H1 (cell line): ENCODE measurements around the gene SPHKAP. TPM values are rescaled to one million over a fixed set of nuclear protein-coding genes. Genes with fewer than 3 reads are reported as not detected.

Experiments
- CTCF ChIA-PET: fragments of 300-600 bp; sonication (Branson Sonifier 250); formaldehyde crosslinking; loops from one replicate; lab custom pipeline; 2021; ENCODE audit not compliant: partially characterized antibody; lab: Charles Lee
- POLR2A ChIA-PET: fragments of 300-600 bp; sonication (Branson Sonifier 250); formaldehyde crosslinking; loops from one replicate; lab custom pipeline; 2021; ENCODE audit warnings: inconsistent platforms; ENCODE audit not compliant: partially characterized antibody; lab: Charles Lee
- DNase-seq, 2 experiments: peaks; one replicate each; pipeline versions ENCODE4 v3.0.0 to v3.0.0-alpha.2; 2010 to 2022; ENCODE audit warnings: low spot score in 2 of 2, low read depth in 1 of 2, mixed read lengths in 1 of 2
- FAIRE-seq: peaks from 2 replicates; lab custom pipeline; 2011; peaks lifted over from hg19 to GRCh38; lab: Jason Lieb, UNC
- H2AFZ ChIP-seq: 2 replicates; pipeline ENCODE4 v1.8.1; 2012; ENCODE audit warnings: low read length, inconsistent platforms
- H2AK5ac ChIP-seq: 2 replicates; pipeline ENCODE4 v1.6.1; 2013; ENCODE audit warnings: low read depth, low read length
- H2BK120ac ChIP-seq: replicated peaks from 2 replicates; pipeline ENCODE3; 2013; ENCODE audit warnings: low read depth, low read length, inconsistent platforms
- H2BK12ac ChIP-seq: 2 replicates; pipeline ENCODE4 v1.6.1; 2013; ENCODE audit warnings: low read depth, low read length
- H2BK15ac ChIP-seq: 2 replicates; pipeline ENCODE4 v1.6.1; 2013; ENCODE audit warnings: low read length
- H2BK20ac ChIP-seq: 2 replicates; pipeline ENCODE4 v1.6.1; 2013; ENCODE audit warnings: low read length
- H2BK5ac ChIP-seq: 2 replicates; pipeline ENCODE4 v1.6.1; 2013; ENCODE audit warnings: low read depth, low read length
- H3K14ac ChIP-seq: 2 replicates; pipeline ENCODE4 v1.6.1; 2013; ENCODE audit warnings: inconsistent platforms; ENCODE audit not compliant: insufficient read length
- H3K18ac ChIP-seq: 2 replicates; pipeline ENCODE4 v1.6.1; 2013; ENCODE audit warnings: low read length; ENCODE audit errors: extremely low read depth
- H3K23ac ChIP-seq: 2 replicates; pipeline ENCODE4 v1.6.1; 2013; ENCODE audit warnings: inconsistent platforms; ENCODE audit not compliant: insufficient read length
- H3K23me2 ChIP-seq: 2 replicates; pipeline ENCODE4 v1.6.1; 2013; ENCODE audit warnings: low read depth, low read length
- H3K27ac ChIP-seq: 2 replicates; pipeline ENCODE4 v1.6.1; 2011; ENCODE audit warnings: low read depth, low read length, inconsistent platforms
- H3K27me3 ChIP-seq, 4 experiments: replicated peaks in 1 of 4; 1 replicate in 1 of 4; 2 replicates in 3 of 4; pipeline versions ENCODE4 v1.6.1 to v1.8.1; 2011 to 2013; ENCODE audit warnings: low read length in 3 of 4, mild to moderate bottlenecking in 3 of 4, inconsistent platforms in 2 of 4, mixed read lengths in 2 of 4, moderate library complexity in 1 of 4; ENCODE audit not compliant: control insufficient read depth in 3 of 4, insufficient read depth in 3 of 4; ENCODE audit errors: extremely low read depth in 1 of 4
- H3K36me3 ChIP-seq, 4 experiments: 2 replicates each; pipeline versions ENCODE4 v1.6.1 to v1.8.1; 2011 to 2013; ENCODE audit warnings: mild to moderate bottlenecking in 4 of 4, low read length in 3 of 4, moderate library complexity in 2 of 4, control low read depth in 1 of 4, inconsistent platforms in 1 of 4; ENCODE audit not compliant: insufficient read depth in 4 of 4, control insufficient read depth in 2 of 4
- H3K4ac ChIP-seq: replicated peaks from 2 replicates; pipeline ENCODE3; 2013; ENCODE audit warnings: low read length, low read depth, mixed read lengths, inconsistent platforms; ENCODE audit not compliant: insufficient read length
- H3K4me1 ChIP-seq, 4 experiments: replicated peaks in 1 of 4; 1 replicate in 1 of 4; 2 replicates in 3 of 4; pipeline versions ENCODE4 v1.6.1 to v1.8.1; 2011 to 2013; ENCODE audit warnings: low read length in 3 of 4, inconsistent platforms in 2 of 4, mixed read lengths in 1 of 4; ENCODE audit not compliant: insufficient read depth in 4 of 4, control insufficient read depth in 3 of 4
- H3K4me2 ChIP-seq, 2 experiments: 2 replicates each; pipeline versions ENCODE4 v1.6.1 to v1.8.1; 2011 to 2013; ENCODE audit warnings: low read depth in 2 of 2, low read length in 2 of 2, control low read depth in 1 of 2, inconsistent platforms in 1 of 2, mild to moderate bottlenecking in 1 of 2; ENCODE audit not compliant: insufficient read depth in 1 of 2
- H3K4me3 ChIP-seq, 4 experiments: fragments of 200-600, 300-600 bp in 1 of 4; sonication (generic), shearing (Covaris generic), sonication (Bioruptor Twin) in 1 of 4; 2 replicates each; pipeline versions ENCODE4 v1.5.1 to v1.8.1; 2011 to 2016; ENCODE audit warnings: low read length in 4 of 4, low read depth in 3 of 4, control low read depth in 2 of 4, inconsistent platforms in 2 of 4, mild to moderate bottlenecking in 2 of 4, mixed read lengths in 1 of 4, moderate library complexity in 1 of 4; ENCODE audit not compliant: insufficient read depth in 2 of 4; ENCODE audit errors: extremely low read depth in 1 of 4
- H3K56ac ChIP-seq: replicated peaks from 2 replicates; pipeline ENCODE3; 2013; ENCODE audit warnings: low read depth, mild to moderate bottlenecking, mixed read lengths, low read length, inconsistent platforms; ENCODE audit not compliant: insufficient read length
- H3K79me1 ChIP-seq: 2 replicates; pipeline ENCODE4 v1.6.1; 2013; ENCODE audit warnings: low read depth, low read length, control low read depth
- H3K79me2 ChIP-seq, 2 experiments: 2 replicates each; pipeline versions ENCODE4 v1.6.1 to v1.8.1; 2012 to 2013; ENCODE audit warnings: low read length in 2 of 2, mild to moderate bottlenecking in 2 of 2, inconsistent platforms in 1 of 2; ENCODE audit not compliant: insufficient read depth in 2 of 2, control insufficient read depth in 1 of 2
- H3K9ac ChIP-seq, 4 experiments: replicated peaks in 1 of 4; 1 replicate in 1 of 4; 2 replicates in 3 of 4; pipeline versions ENCODE4 v1.6.1 to v1.8.1; 2011 to 2013; ENCODE audit warnings: low read depth in 3 of 4, low read length in 3 of 4, control low read depth in 2 of 4, mild to moderate bottlenecking in 2 of 4, moderate library complexity in 2 of 4, inconsistent platforms in 1 of 4; ENCODE audit errors: extremely low read depth in 1 of 4
- H3K9me3 ChIP-seq, 2 experiments: 2 replicates each; pipeline versions ENCODE4 v1.6.1 to v1.8.1; 2012 to 2013; ENCODE audit warnings: mild to moderate bottlenecking in 2 of 2, moderate library complexity in 2 of 2, control low read depth in 1 of 2, inconsistent platforms in 1 of 2, low read depth in 1 of 2, low read length in 1 of 2, mixed read lengths in 1 of 2; ENCODE audit not compliant: insufficient read depth in 2 of 2
- H4K20me1 ChIP-seq, 2 experiments: replicated peaks in 1 of 2; 2 replicates each; pipeline versions ENCODE3 to v1.8.1; 2011 to 2013; ENCODE audit warnings: inconsistent platforms in 2 of 2, low read length in 2 of 2, mild to moderate bottlenecking in 1 of 2; ENCODE audit not compliant: insufficient read depth in 2 of 2, control insufficient read depth in 1 of 2
- H4K5ac ChIP-seq: 2 replicates; pipeline ENCODE4 v1.6.1; 2013; ENCODE audit warnings: low read length, low read depth, mixed read lengths, inconsistent platforms; ENCODE audit not compliant: insufficient read length
- H4K8ac ChIP-seq: 2 replicates; pipeline ENCODE4 v1.8.0; 2013; ENCODE audit warnings: mild to moderate bottlenecking, moderate library complexity, low read length, inconsistent platforms; ENCODE audit not compliant: insufficient read depth; ENCODE audit errors: extremely low read depth
- H4K91ac ChIP-seq: replicated peaks from 2 replicates; pipeline ENCODE3; 2013; ENCODE audit warnings: low read length, mixed read lengths, inconsistent platforms; ENCODE audit not compliant: insufficient read length
- CBX8 ChIP-seq: fragments of 300-800, 300-1000 bp; sonication (generic); IDR thresholded peaks from 2 replicates; pipeline ENCODE4 v1.7.1; 2016; ENCODE audit warnings: low read depth, low read length, borderline replicate concordance
- CEBPB ChIP-seq: IDR thresholded peaks from 2 replicates; pipeline ENCODE4 v1.6.1; 2012; ENCODE audit warnings: low read depth, low read length
- SP2 ChIP-seq: IDR thresholded peaks from 2 replicates; pipeline ENCODE4 v1.6.1; 2012; ENCODE audit warnings: mild to moderate bottlenecking, low read length, inconsistent platforms
- WGBS, 2 experiments: shearing (Covaris generic) in 1 of 2; methylation state at CpG; one replicate each; pipeline versions ENCODE4 v1.1.6 to v1.1.7; 2013 to 2015; ENCODE audit warnings: low lambda C conversion rate in 2 of 2, mixed read lengths in 2 of 2, inconsistent platforms in 1 of 2, low coverage in 1 of 2, missing lambda C conversion rate in 1 of 2; ENCODE audit not compliant: insufficient replicate concordance in 2 of 2, insufficient coverage in 1 of 2, insufficient read length in 1 of 2; ENCODE audit errors: extremely low coverage in 1 of 2, missing lambda C conversion rate in 1 of 2; 5-methylcytosine and 5-hydroxymethylcytosine counted together
- polyA plus RNA-seq, 7 experiments: library from polyadenylated mRNA; depleted of rRNA in 3 of 7; stranded (reverse) in 5 of 7; unstranded in 2 of 7; fragments of >200 nt in 5 of 7; fragments of 200-250 nt in 2 of 7; gene quantifications; 1 replicate in 5 of 7; 2 replicates in 1 of 7; 4 replicates in 1 of 7; pipeline versions ENCODE4 v1.2.1 to v1.2.3, GENCODE V29; 2011 to 2013; ENCODE audit warnings: missing spikeins in 2 of 7, mixed read lengths in 2 of 7
- total RNA-seq: library from RNA; stranded (reverse); fragmentation: NEBNext Ultra II Directional; extraction: Animal tissue kit (Norgen Biotek cat#: 25700); gene quantifications from 2 replicates; pipeline ENCODE4 v1.2.1, GENCODE V29; 2021

The SPHKAP gene
- total and polyA plus RNA-seq, 2 of the 8 experiments (the other 6 are each of a cell fraction or from before 2014, with no cell fraction given) = 0.02 TPM; not detected in 1

GRCh38 chr2:228086561-228086960 lies 94.9 kb downstream of the SPHKAP start:
- no peaks in the 10 kb centered on the region for H3K27me3 ChIP-seq
- H3K14ac ChIP-seq = no peak overlapping the region
- no peak overlapping the region for H3K9ac ChIP-seq
- no peak overlapping the region for H2AK5ac ChIP-seq
- FAIRE-seq = no peak
- H3K56ac ChIP-seq = no peak overlapping the region
- H3K4me1 ChIP-seq = no peaks in the 10 kb centered on the region
- no peak overlapping the region for H2BK15ac ChIP-seq
- H2BK20ac ChIP-seq = no peak overlapping the region
- no peaks in the 10 kb centered on the region for H3K36me3 ChIP-seq
- peaks cover 5 to 22% of the 10 kb centered on the region in 2 experiments; a peak in 3 of 4 replicates for H3K9me3 ChIP-seq
- ChIA-PET CTCF (no interaction called here), POLR2A (no interaction called here)
- no peak overlapping the region for H3K23ac ChIP-seq
- H3K79me2 ChIP-seq = no peaks in the 10 kb centered on the region
- 0 out of 2 replicates have a peak, but pooled peaks cover 1% of the 10 kb centered on the region for H3K23me2 ChIP-seq
- no peak for DNase-seq
- H2BK5ac ChIP-seq = no peak overlapping the region
- H2AFZ ChIP-seq = no peak overlapping the region
- H3K4me3 ChIP-seq = no peak overlapping the region
- H2BK120ac ChIP-seq = no peak overlapping the region
- H4K91ac ChIP-seq = no peak overlapping the region
- no peak overlapping the region for H3K18ac ChIP-seq
- H3K27ac ChIP-seq = no peak overlapping the region
- H4K20me1 ChIP-seq = no peaks in the 10 kb centered on the region
- H4K8ac ChIP-seq = no peak overlapping the region
- TF ChIP-seq SP2 (no peak), CBX8 (no peak), CEBPB (no peak)
- no peak overlapping the region for H2BK12ac ChIP-seq
- no peaks in the 10 kb centered on the region for H3K79me1 ChIP-seq
- no peak overlapping the region for H3K4me2 ChIP-seq
- WGBS, 2 experiments = 93% methylated on average over 4 of the region's 4 CpGs; no CpG with 5 or more reads in 1 of the 2 experiments
- no peak overlapping the region for H3K4ac ChIP-seq
- H4K5ac ChIP-seq = no peak overlapping the region
